HG03439 (cell line): ENCODE data around the gene CD38.
"Not testable (repeated sequence)": the region's sequence is repeated elsewhere in the genome, so short reads cannot be mapped to it uniquely, and the experiment has no call there.

ENCODE experiments used
- ATAC-seq: cut with Tn5 transposase; IDR thresholded peaks from one replicate; pipeline ENCODE4 v1.9.1; 2021; ENCODE audit warnings: mild to moderate bottlenecking, moderate library complexity; ENCODE audit not compliant: unreplicated experiment

CD38 gene

DNA sequence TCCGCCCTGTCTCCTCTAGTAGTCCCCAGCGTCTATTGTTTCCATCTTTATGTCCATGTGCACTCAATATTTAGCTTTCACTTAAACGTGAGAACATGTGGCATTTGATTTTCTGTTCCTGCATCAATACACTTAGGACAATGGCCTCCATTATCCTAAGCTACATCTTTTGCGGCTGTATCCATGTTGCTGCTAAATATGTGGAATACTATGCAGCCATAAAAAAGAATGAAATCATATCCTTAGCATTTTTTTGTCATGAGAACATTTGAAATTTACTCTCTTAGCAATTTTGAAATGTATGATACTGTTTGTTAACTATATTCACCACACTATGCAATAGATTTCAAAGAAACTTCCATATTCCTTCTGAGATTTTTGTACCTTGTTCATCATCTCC, 19.8 kb upstream of the CD38 start:
- ATAC-seq = no peak

DNA sequence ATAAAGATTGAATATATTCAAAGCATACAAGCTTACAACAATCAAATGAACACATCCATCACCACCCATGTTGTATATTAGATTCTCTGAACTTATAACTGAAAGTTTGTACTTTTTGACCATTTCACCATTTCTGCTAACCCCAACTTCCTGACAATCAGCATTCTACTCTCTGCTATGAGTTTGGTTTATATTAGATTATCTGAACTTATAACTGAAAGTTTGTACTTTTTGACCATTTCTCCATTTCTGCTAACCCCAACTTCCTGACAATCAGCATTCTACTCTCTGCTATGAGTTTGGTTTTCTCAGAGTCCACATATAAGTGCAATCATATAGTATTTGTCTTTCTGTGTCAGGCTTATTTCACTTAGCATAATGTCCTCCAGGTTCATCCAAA, 15.7 kb upstream of the CD38 start:
- not testable (repeated sequence) for ATAC-seq

DNA sequence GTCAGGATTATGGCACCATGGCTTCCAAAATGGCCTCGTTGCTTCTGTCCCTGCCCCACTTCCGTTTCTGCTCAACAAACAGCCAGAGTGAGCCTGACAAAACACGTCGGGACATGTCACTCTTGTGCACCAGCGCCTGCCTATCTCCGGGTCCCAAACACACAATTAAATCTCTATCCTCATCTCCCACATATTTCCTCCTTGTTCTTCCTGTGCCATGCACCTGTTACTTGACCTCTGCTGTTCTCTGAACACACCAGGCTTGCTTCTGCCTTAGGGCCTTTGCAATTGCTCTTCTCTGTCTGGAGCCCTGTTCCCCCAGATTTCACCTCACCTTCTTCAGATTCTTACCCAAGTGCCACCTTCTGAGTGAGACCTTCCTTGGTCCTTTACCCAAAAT, 12.7 kb upstream of the CD38 start:
- no peak for ATAC-seq

DNA sequence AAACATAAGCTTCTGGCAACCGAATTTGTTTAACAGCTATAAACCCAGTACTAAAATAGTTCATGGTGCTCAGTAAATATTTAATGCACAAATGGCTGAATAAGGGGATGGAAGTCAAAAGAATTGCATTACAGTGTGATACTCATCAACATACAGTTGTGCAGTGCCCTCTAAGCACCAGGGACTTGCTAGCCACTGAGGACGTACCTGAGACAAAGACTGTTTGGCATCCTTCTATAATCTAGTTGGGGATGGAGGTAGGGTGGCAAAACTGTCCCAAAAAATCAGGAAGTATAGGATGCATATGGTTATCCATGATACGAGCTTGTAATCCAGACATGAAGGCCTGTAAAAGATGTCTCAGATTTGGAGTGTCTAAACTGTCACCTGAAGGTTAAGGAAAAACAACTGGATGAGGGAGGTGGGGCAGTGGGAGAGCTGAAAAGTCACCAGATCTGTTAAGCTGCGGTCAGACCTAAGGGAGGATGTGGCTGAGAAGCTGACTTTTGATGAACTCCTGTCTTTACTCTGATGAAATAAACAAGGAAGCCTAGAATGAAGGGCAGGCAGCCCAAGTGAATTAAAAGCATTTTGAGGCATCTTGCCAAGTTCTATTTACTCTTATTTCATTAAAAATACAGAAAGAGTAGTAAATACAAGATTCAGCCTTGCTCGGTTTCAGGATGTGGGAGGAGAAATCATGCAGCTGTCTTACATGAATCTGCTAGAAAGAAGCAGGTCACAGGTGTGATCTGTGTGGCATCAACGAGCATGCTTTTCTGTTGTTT, 12.0 kb upstream of the CD38 start:
- ATAC-seq = peak; percentile 70

DNA sequence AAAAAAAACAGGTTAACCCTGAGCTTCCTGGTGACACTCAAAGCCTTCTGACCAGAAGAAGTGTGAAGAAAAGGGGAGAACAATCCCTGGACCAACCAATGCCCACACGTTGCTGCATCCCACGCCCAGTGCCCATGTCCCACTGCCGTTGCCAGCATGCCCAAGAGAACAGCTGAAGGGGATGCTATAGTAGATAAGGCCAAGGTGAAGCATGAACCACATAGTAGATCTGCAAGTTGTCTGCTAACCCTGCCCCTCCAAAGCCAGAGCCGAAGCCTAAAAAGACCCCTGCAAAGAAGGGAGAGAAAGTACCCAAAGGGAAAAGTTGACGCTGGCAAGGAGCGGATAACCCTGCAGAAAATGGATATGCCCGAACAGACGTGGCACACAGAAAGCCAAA, 11.3 kb upstream of the CD38 start:
- ATAC-seq = no peak

DNA sequence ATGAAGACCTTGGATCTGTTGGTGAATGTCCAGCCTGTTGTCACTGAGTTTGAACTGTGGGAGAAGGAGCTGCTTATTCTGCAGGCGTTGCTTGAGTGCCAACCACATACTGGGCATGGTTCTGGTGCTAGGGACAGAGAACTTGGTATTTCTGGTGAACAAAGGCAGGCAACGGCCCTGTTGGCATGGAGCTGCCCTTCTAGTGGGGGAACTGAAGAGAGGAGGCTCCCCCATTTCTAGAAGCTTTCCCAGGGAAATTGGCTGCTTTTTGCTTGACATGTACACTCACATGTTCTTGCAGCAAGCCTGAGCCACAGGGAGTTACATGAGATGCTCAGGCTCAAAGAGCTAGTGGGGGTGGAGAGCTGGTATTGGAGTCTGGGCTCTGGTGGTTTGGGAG, 8.9 kb upstream of the CD38 start:
- no peak for ATAC-seq

DNA sequence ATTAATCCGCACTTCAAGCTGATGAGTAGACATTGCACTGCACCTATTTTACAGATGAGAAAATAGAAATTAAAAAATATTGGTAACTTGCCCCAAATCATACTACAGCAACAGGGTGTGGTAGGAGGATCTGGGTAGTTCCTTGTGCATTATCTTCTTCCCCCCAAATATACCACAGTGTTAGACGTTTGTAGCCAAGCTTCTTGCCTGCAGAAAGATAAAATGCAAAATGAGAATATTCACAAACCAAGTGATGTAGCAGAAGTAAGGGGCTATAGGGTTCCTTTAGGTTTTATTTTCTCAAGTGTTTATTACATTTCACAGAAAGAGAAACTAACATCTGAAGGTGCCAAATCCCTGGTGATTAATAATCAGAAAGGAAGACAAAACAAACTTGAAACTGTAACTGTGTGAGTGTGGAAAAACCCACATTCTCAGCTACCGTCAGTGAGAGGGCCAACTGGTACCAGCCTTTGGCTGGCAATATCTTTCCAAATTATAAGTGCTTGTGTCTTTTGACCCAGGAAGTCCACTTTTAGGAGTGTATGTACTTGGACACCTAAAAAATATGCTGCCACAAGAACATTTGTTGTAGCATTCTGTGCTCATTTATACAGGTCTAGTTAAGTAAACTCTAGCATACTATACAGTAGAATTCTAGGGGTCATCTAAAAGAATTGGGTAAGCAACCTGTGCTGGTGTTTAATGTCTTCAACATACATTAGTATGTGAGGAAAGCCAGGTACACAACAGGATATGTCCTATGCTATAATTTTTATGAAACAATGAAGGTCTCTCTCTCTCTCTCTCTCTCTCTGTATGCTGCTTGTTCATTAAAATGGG, 6.7 kb upstream of the CD38 start:
- ATAC-seq = peak; percentile 79

DNA sequence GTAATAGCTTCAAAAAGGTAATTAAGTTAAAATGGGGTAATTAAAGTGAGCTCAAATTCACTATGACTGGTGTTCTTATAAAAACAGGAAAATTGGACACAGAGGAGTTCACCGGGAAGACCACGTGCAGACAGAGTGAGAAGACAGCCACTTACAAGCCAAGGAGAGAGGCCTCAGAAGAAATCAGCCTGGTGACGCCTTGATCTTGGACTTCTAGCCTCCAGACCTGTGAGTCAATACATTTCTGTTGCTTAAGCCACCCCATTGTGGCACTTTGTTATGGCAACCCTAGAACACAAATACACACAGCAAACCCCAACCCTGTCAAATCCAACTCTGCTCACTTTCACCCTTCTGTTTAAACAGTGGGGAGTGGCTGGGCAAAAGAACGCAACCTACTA, 4.1 kb upstream of the CD38 start:
- no peak for ATAC-seq

DNA sequence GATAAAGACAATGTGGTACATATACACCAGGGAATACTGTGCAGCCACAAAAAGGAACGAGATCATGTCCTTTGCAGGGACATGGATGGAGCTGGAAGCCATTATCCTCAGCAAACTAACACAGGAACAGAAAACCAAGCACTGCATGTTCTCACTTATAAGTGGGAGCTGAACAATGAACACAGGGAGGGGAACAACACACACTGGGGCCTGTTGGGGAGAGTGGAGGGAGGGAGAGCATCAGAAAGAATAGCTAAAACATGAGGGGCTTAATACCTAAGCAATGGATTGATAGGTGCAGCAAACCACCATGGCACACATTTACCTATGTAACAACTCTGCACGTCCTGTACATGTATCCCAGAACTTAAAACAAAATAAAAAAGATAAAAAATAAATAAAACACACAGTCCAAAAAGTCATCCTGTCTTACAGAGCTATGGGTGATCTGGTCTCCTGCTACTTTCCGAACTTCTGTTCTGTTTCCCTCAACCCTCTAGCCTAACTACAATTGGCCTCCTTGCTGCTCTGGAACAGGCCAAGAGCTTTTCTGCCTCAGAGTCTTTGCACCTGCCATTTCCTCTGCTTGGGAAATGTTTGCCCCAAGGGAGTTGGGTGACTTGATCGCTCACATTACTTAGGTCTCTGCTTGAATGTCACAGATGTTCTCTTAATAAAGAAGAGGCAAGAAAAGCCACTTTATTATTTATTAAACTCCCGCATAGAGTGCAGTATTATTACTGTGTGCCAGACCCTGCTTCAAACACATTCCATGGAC, 1.1 kb upstream of the CD38 start:
- ATAC-seq = no peak

DNA sequence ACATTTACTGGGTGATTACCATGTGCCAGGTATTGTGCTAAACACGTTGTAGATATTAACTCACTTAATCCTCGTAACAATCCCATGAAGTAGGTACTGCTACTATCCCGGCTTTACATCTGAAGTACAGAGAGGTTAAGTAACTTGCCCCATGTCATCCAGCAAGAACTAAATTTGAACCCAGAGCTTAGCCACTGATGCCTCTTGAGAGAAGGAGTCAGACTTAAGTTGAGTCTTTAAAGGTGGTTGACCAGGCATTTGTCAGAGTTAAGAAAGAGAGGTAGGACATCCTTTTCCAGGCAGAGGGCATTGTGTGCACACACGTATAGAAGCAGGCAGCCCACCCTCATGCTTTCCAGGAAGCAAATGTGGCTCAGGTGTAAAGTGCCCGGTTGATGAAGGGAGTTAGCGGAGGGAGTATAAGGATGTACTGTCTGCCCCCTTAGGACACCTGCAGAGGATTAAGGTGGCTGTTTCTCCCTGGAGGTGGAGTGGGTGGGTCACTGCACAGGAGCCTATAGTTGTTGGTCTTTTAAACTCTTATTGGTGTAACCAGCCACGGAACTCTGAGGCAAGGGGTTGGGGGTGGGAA, 335 bp upstream of the CD38 start:
- no peak for ATAC-seq

DNA sequence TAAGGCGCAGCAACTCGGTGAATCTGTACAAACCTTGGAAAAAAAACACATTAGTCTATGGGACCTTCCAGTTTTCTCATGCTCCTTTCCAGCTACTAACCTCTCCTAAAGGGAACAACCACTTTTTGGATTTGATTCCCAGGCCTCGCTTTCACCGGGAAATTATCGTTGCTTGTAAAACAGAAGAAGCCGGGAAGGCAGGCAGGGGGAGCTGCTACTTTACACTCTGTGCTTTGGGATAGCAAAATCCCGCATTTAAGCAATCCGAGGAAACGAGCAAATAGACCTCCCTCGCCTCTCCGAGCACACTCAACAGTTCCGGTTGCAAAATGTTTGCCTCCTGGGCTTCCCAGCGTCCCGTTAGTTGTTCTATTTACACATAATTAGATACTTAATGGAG, 1.2 kb downstream of the CD38 start:
- ATAC-seq = no peak

DNA sequence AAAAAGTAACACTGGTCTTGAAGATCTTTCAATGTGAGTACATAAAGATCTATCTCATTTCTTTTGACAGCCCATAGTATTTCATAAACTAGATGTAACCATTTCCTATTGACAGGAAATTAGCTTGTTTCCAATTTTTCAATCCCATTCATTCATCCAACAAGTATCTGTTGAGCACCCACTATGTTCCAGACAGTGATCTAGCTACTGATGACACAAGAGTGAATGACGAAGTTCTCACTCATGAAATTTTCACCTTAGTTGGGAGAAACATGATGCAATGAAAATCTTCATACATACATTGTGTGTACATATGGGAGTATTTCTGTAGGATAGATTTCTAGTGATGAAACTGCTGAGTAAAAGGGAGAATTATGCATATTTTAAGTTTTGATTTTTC, 1.7 kb downstream of the CD38 start:
- ATAC-seq = no peak

DNA sequence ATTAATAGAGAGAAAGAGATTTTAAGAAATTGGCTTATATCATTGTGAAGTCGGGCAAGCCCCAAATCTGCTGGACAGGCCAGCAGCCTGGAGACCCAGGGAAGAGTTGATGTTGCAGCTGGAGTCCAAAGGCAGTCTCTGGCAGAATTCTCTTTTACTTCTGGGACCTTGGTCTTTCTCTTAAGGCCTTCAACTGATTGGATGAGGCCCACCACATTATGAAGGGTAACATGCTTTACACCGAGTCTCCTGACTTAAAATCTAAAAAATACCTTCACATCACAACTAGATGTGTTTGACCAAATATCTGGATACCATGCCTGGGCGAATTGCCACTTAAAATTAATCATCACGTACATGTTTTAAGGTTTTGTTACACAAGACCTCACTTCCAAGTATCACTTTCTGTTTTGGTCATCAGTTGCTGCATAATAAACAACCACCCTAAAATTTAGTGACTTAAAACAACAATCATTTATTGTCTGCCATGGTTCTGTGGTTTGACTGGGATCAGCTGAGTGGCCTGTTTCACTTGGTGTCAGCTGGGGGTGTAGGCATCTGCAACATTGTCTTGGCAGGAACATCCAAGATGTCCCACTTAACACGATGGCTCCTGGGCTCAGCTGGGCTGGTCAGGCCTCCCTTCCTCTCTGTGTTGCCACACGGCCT, 3.4 kb downstream of the CD38 start:
- ATAC-seq = no peak

DNA sequence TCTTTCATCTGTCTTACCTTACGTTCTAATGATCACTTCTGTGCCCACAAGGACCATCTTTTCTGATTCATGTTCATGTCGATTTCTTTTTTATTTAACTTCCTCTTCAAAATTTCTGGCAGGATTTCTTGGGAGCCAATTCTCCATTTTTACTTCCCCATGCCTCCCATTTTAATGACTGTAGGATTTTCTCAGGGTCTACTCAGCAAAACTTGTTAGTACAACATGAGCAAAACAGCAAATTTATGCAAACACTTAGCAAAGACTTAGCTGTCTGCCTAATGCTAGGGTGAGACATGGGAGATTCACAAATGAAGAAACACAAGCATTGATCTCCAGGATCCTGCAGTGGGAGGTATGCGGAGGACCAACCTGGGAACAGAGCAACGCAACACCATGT, 5.5 kb downstream of the CD38 start:
- no peak for ATAC-seq

DNA sequence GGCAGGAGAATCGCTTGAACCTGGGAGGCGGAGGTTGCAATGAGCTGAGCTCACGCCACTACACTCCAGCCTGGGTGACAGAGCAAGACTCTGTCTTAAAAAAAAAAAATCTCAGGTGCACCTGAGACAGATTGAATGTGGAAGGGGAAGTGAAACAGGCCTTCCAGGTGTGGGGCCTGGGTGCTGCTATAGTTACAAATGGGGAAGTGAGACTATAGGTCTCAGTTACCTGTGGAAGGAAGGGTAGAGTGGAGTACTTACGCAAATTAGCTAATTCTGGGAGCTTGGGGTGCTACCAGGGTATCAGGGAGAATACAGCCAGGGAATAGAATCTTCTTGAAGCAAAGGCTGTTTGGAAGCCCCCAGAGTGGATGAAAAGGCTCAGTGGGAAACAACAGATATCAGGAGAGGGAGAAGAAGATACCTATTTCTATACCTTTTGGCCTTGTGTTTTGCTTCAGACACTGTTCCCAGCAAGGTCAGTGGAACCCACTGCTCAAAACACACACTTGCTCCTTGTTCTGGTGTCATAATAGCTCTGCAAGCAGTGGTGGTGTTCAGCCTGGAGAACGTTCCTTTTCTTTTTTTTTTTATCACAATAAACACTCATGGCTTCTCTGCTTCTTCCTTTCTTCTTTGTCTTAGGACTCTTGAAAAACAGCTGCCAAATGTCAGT, 7.0 kb downstream of the CD38 start:
- peak; percentile 81 for ATAC-seq

DNA sequence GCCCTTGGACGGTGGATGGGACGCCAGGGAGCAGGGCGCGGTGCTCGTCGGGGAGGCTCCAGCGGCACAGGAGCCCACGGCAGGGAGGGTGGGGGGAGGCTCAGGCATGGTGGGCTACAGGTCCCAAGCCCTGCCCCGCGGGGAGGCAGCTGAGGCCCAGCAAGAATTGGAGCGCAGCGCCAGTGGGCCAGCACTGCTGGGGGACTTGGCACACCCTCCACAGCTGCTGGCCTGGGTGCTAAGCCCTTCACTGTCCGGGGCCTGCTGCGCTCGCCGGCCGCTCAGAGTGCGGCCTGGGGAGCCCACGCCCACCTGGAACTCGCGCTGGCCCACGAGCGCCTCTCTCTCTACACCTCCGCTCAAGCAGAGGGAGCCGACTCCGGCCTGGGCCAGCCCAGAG, 8.6 kb downstream of the CD38 start:
- ATAC-seq = no peak

DNA sequence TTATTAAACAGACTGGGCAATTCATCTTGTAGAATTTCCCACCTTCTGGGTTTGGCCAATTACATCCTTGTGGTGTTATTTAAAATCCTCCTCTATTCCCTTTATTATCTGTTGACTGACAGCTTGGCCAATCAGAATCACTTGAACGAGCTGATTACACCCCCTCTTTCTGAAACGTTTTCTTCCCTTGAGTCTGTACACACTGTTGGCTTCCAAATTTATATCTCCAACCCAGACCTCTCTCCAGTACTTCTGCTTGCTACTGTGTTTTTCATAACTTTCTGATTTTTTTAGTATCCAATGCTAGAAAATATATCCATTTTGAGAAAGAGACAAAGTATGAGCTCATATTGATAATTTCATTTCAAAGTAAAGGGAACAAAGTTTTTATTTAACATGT, 14.8 kb downstream of the CD38 start:
- no peak for ATAC-seq

DNA sequence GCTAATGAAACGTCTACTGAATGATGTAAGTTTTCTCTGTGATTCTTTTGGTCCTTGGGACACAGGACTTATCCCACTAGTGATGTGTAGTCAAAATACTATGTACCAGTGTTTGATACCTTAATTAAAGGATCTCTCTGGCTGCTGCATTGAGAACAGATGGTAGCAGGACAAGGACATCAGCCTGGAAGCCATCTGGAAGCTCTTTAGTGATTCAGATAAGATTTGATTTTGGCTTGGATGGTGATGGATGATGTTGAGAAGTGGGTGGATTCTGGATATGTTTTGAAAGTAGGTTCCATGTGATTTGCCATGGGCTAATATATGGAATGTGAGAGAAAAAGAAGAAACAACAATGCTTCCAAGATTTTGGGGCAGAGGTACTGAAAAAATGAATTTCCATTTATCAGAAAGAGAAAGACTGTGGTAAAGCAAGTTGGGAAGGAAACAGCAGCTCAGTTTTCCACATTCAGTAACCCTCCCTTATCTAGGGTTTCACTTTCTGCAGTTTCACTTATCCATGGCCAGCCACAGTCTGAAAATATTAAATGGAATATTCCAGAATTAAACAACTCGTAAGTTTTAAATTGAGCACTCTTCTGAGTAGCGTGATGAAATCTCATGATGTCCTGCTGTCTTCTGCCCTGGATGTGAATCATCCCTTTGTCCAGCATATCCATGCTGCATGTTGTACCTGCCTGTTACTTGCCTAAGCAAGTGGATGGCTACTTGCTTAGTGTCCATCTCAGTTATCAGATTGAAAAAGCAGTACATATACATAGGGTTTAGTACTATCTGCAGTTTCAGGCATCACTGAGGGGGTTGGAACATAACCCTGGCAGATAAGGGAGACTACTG, 15.6 kb downstream of the CD38 start:
- no peak for ATAC-seq

DNA sequence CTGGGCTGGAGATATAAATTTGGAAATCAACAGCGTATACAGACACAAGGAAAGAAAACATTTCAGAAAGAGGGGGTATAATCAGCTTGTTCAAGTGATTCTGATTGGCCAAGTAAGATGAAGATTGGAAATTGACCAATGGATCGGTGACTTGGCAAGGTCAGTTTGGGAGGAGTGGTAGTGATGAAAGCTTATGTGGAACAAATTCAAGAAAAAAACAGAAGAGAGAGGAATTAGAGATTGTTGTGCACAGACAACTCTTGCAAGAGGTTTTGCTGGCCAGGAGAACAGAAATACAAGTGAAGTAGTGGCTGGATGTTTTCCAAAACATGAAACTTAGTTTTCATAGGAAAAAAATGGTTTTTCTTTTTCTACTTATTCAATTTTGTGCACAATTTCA, 16.3 kb downstream of the CD38 start:
- ATAC-seq = no peak
